ENCODE measurements around the gene FER1L5.

GRCh38 chr2:96636551-96637171, 5.9 kb upstream of the FER1L5 start:
- TF ChIP-seq CTCF (IDR thresholded peaks at IDR 0.05) (no peak), POLR2A (IDR thresholded peaks at IDR 0.05) (no peak)

All from adrenal gland (tissue), 5 donors.